ENCODE data around the gene DLX3.
"Not testable (repeated sequence)": the region's sequence is repeated elsewhere in the genome, so short reads cannot be mapped to it uniquely, and the experiment has no call there.

Gene DLX3

DNA sequence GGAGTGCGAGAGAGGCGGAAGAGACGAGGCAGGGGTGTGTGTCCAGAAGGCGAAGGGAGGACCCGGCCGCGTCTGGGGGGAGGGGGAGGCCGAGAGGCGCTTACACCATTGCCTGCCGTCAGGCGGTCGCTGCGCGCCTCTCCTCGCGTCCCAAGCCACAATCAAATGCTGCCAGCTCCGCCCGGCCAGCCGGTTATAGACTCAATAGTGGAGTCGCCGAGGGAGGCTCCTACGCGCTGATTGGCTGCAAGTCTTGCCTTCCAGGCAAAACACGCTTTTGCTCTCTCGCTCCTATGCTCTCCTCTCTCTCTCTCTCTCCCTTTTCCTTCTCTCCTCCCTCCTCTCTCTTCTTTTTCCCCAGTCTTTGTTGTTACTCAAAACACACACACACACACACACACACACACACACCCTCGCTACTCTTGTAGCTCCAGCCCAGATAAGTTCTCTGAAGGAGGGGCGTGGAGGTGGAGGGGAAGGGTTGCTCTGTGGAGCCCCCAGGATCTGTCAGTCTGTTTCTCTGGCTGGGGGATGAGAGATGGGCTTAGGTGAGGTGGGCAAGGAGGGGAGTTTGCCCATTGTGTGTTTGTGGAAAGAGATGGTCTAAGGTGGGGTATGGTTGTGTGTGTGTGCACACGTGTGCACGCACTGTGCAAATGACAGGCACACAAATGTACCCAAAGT is at the start of gene DLX3:
TSS of gene DLX3 (minus strand) at position 170 of the 684 bp plus-strand sequence. CDS start 226 bp downstream, outside the sequence.
- in situ Hi-C loops (cut with HindIII; ENCODE audit: low pct_ligation_motif_present, low pct_unique_long_range_greater_than_20kb, low sequenced_read_pairs), result loop anchor here (5.0 kb wide), 1 partner anchor 113 kb away; no protein-coding TSS in a partner anchor
- no peak for DNase-seq

GRCh38 chr17:50044483-50044882 is 49.5 kb upstream of the DLX3 start:
- in situ Hi-C loops (cut with HindIII; ENCODE audit: low pct_ligation_motif_present, low pct_unique_long_range_greater_than_20kb, low sequenced_read_pairs), result no loop called here

DNA sequence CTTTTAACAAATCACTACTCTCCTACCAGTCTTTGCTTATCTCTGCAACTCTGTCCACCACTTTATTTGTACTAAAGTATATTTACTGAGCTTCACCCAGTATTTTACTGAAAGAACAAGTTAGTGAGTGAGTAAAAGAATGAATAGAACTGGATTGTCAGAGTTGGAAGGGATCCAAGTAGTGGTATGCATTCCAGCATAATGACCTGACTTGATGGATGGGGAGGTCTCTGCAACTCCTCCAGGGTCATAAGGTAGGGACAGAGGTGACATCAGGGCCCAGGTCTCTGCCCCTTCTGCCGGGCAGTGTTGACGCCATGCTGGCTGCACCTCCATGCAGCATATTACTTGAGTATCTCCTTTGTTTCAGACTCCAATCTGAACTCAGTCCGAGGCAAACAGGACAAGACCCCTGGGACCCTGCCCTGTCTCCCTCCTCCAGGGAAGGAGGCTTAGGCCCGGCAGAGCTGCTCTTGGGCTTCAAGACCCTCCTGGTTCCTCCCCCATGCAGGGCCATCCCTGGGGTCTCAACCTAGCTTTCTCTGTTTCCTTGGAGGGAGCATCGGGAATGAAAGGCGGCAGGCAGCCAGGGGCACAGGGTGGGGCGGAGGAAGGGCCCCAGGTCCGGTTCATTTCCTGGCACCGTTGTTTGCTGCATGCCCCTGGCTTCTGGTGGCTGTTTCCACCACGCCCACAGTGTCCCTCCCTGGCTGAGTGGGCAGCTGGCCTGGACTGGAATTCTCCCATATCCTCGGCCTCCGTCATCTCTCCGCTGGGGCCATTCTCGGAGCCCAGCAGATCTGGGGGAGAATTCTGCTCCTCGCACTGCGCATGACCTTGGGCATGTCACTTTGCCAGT is 48.5 kb upstream of the DLX3 start:
- DNase-seq, result no peak
- in situ Hi-C loops (cut with HindIII; ENCODE audit: low pct_ligation_motif_present, low pct_unique_long_range_greater_than_20kb, low sequenced_read_pairs), result no loop called here

More at GRCh38 chr17:50044483-50044882, 49.5 kb upstream of the DLX3 start:
- no peak for DNase-seq

DNA sequence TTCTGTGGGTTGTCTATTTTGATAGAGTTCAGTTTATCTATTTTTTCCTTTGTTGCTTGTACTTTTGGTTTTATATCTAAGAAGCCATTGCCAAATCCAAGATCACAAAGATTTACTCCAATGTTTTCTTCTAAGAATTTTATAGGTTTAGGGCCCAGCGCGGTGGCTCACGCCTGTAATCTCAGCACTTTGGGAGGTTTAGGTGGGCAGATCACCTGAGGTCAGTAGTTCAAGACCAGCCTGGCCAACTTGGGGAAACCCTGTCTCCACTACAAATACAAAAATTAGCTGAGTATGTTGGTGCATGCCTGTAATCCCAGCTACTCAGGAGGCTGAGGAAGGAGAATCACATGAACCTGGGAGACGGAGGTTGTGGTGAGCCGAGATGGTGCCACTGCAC is 47.2 kb upstream of the DLX3 start:
- no peak for DNase-seq
- in situ Hi-C loops (cut with HindIII; ENCODE audit: low pct_ligation_motif_present, low pct_unique_long_range_greater_than_20kb, low sequenced_read_pairs), result no loop called here

GRCh38 chr17:50040496-50040895 is 45.5 kb upstream of the DLX3 start:
- in situ Hi-C loops (cut with HindIII; ENCODE audit: low pct_ligation_motif_present, low pct_unique_long_range_greater_than_20kb, low sequenced_read_pairs); DNase-seq: not testable (repeated sequence)

DNA sequence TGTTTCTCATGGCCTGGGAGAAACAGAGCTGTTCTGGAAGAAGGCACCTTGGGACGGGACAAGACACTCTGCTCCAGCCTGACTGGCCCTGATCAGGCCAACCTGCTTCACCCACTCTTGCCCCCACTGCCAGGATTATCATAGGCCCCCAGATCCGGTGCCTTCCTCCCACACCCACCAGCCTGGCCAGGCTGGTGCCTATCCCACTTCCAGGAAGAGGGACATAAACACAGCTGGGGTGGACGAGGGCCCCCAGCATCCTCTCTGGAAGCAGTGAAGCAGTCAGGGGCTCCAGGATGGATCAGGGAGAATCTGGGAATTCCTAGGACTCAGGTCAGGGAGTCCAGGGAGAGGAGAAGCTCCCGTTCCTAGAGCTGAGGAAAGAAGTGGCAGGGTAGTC is 44.0 kb upstream of the DLX3 start:
- no peak for DNase-seq
- in situ Hi-C loops (cut with HindIII; ENCODE audit: low pct_ligation_motif_present, low pct_unique_long_range_greater_than_20kb, low sequenced_read_pairs), result no loop called here

DNA sequence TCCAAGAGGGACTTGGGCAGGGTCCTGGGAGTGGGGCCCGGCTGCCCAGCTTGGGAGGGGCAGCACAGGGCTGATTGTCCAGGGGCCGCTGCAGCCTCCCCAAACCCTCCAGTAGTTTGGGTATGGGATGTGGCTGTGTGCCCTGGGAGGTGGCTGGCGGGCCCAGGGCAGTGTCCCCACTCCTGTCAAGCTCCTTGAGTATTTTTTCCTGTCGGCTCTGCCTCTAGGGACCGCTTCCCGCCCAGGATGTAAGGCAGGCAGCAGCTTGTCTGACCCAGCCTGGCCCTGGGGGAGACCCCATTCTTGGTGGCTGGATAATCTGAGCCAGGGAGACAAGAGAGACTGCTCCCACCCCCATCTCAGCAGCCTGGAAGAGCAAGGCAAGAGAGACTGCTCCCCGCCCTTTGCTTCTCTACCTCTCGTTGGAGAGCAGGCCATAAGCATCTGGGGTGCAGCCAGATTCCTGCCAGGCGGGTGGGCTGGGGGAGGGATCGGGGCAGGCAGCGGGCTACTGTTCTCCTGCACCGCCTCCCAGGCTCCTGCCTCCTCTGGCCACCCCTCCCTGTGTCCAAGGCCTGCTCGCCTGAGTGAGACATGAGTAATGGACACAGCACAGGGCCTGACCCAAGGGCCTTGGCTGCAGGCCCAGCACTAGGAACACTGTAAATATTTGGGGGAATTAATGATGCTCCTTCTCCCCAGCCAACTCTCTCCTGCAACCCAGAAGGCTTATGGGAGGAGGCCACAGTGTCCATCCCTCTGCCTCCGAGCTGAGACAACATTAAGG is 42.5 kb upstream of the DLX3 start:
- DNase-seq, result peak; percentile 90
- in situ Hi-C loops (cut with HindIII; ENCODE audit: low pct_ligation_motif_present, low pct_unique_long_range_greater_than_20kb, low sequenced_read_pairs), result no loop called here

DNA sequence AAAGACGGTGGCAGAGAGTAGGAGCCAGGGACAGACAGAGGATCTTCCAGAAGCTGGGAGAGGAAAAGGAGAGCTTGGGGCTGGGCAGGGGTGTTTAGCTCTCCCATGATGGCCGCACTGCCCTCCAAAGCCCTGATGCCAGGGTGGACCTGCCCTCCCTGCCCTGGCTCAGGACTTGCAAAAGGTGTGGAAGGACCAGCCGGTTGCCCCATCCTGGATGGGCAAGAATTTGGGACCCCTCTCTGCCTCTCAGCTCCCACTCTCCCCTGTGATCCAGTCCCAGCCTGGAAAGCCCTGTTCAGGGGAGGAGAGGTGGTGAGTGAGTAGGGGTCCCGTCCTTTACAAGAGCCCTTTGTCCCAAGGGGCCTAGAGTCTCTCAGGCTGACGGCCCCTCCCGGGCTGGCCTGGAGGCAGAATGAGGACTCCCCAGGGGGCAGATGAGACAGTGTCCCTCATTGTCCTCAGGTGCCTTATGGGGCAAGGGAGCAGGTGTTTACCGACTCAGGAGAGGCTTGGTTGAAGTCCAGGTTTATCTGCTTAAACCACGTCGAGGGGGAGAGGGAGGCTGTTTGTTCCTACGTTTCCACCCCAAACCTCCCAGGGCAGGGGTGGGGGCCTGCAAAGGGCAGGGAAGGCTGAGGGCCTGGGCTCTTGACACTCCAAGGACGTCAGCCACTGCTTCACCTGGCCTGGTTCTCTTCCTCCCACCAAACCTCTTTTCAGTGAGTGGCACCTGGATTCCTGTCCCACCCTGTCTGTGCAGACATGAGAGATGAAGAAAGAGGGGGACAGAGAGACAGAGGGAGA is 41.6 kb upstream of the DLX3 start:
- in situ Hi-C loops (cut with HindIII; ENCODE audit: low pct_ligation_motif_present, low pct_unique_long_range_greater_than_20kb, low sequenced_read_pairs), result no loop called here

DNA sequence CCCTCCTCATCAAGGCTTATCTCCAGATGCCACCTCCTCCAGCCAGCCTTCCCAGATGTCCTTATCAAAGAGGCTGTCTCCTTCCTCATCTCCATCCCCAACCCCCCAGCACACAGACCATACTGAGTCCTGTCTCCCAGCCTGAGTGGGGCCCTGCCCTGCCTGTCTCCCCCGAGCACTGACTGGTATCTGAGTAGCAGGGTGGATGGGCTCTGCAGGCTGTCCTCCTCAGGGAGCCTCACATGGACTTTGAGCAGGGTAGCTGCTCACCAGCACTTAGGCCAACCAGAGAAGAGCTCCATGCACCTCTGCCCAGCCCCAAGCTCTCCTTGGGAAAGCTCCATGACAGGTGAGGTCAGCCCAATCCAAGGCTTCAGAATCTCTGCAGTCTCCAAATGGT is 40.9 kb upstream of the DLX3 start:
- in situ Hi-C loops (cut with HindIII; ENCODE audit: low pct_ligation_motif_present, low pct_unique_long_range_greater_than_20kb, low sequenced_read_pairs), result no loop called here
- no peak for DNase-seq

More for the DNA sequence above, 41.6 kb upstream of the DLX3 start:
- DNase-seq, result no peak

DNA sequence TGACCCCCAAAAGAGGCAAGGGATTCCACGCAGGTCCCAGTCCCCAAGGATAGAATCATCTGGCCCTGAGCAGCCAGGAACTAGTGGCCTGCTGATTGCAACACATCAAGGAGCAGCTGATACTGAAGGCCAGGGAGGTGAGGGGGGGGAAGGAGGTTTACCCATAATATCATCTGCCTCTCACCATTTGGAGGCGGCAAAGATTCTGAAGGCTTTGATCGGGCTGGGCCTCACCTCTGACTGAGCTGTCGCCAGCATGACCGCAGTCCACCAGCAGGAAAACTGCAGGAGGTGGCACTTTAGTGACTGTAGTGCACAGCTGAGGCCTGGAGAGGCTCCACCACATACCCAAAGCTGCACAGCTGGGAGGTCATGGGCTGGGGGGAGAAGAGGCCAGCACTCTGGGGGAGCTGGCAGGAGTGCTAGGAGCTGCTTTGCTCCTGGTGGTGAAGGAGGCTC is 40.4 kb upstream of the DLX3 start:
- in situ Hi-C loops (cut with HindIII; ENCODE audit: low pct_ligation_motif_present, low pct_unique_long_range_greater_than_20kb, low sequenced_read_pairs), result no loop called here
- no peak for DNase-seq

- in situ Hi-C loops (cut with HindIII; ENCODE audit: low pct_ligation_motif_present, low pct_unique_long_range_greater_than_20kb, low sequenced_read_pairs), result no loop called here
These were observed 39.7 kb upstream of the DLX3 start for GRCh38 chr17:50034498-50035364.

DNA sequence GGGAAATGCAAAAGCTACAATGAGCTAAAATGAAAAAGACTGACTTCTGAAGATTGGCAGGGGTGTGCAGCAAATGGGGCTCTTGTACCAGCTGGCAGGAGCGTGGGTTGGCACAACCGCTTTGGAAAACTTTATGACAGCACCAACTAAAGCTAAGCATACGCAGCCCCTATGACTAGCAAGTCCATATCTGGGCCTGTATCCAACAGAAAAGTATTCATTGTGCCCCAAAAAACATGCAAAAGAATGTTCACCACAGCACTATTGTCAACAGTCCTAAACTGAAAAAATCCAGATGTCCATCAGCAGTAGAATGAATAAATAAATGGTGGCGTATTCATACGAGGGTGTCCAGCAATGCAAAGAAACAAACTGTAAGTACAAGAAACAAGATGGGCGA is 38.3 kb upstream of the DLX3 start:
- DNase-seq, result no peak
- in situ Hi-C loops (cut with HindIII; ENCODE audit: low pct_ligation_motif_present, low pct_unique_long_range_greater_than_20kb, low sequenced_read_pairs), result no loop called here

More at GRCh38 chr17:50034498-50035364, 39.7 kb upstream of the DLX3 start:
- no peak for DNase-seq

DNA sequence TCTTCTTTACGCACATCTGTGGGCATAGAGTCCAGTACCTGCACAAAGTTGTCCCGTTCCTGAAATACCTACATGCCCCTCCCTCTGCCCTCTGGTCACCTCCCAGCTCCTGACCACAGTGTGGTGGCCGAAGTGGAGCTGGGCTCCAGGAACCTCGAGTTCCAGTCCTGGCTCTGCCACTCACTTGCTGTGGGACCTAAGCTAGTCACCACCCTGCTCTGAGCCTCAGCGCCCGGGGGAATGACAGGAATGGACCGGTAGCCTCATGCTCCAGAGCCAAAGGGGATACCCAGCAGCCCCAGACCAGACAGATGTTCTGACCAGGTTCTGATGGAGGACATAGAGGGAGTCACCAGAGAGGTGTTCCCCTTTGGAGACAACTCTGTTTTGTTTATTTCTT is 34.2 kb upstream of the DLX3 start:
- DNase-seq, result no peak
- in situ Hi-C loops (cut with HindIII; ENCODE audit: low pct_ligation_motif_present, low pct_unique_long_range_greater_than_20kb, low sequenced_read_pairs), result no loop called here

- peak; percentile 43 for DNase-seq
- in situ Hi-C loops (cut with HindIII; ENCODE audit: low pct_ligation_motif_present, low pct_unique_long_range_greater_than_20kb, low sequenced_read_pairs), result no loop called here
These were observed 33.7 kb upstream of the DLX3 start for GRCh38 chr17:50028736-50029120.

DNA sequence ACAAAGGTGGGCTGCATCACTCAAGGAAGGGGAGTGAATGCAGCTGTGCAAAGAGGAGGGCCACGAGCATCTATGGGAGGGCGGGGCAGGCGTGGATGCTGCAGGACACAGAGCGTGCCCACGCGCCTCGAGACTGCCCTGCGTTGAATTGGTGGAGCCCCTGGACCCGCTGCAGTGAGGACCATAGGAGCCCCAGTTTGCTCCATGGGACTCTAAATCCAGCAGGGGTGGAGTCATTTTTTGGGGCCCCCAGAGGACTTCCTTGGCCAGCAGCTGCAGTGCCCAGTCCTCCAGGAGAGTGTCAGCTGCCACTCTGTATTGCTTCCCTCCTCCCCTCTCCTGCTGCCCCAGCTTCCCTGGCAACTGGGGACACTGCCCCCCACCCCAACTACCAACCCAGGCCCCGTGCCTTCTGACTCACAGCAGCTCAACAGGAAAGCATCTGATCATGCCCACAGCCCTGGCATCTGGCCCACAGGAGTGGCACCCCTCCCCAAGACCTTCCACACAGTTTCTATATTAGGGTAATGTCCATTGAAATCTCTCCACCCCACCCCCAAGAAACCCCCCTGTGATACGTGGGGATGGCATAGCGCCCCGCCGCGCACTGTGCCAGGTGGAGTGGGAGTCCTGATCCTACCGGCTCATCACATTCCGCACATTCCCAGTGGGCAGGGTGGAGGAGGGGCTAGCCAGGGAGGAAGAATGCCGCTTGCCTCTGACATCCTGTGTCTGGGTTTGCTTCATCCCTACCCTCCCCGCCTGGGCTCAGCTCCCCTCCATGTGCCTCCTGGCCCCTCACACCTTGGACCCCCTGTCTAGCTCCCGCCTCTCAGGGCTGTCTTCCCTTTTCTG is 33.1 kb upstream of the DLX3 start:
- in situ Hi-C loops (cut with HindIII; ENCODE audit: low pct_ligation_motif_present, low pct_unique_long_range_greater_than_20kb, low sequenced_read_pairs), result no loop called here
- peak; percentile 99 for DNase-seq

GRCh38 chr17:50027172-50027880 is 32.3 kb upstream of the DLX3 start:
- peak; percentile 99 for DNase-seq

More at GRCh38 chr17:50027172-50027880, 32.3 kb upstream of the DLX3 start:
- in situ Hi-C loops (cut with HindIII; ENCODE audit: low pct_ligation_motif_present, low pct_unique_long_range_greater_than_20kb, low sequenced_read_pairs), result no loop called here

Data from ACHN (cell line).